ENCODE measurements around the gene LCN12.

DNA sequence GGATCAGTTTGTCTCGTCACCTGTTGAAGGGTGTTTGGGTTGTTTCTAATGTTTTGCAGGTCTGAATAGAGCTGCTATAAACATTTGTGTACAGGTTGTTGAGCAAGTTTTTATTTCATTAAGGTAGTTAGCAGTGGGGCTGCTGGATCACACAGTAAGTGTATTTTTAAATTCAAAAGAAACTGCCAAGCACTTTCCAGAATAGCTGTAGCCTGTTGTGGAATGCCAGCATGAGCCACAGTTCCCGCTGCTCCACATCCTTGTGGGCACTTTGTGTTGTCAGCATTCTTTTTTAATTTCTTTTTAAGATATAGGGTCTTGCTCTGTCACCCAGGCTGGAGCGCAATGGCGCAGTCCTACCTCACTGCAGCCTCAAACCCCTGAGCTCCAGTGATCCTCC, 22.1 kb upstream of the LCN12 start:
- TF ChIP-seq POLR2AphosphoS5 (IDR thresholded peaks at IDR 0.05; ENCODE audit: borderline replicate concordance, low read depth, low read length), result no peak
- TF ChIP-seq EZH2 (IDR thresholded peaks at IDR 0.05), result no peak
- no peak for TF ChIP-seq FOXP2 (optimal IDR thresholded peaks at IDR 0.05; ENCODE audit: control extremely low read depth, extremely low read length, insufficient read depth)

All from SK-N-MC (cell line).